Activated CD4-positive, alpha-beta T cell treated with anti-CD3 and anti-CD28 coated beads, Interleukin-2, amount 50 U/mL, for 4 hours (primary cell): ENCODE results near the gene BRIP1.
"Not testable (repeated sequence)": the region's sequence is repeated elsewhere in the genome, so short reads cannot be mapped to it uniquely, and the experiment has no call there.

ENCODE experiments used
- DNase-seq, 2 experiments: peaks; one replicate each; pipeline ENCODE4 v3.0.0-alpha.2; 2020

BRIP1 gene

DNA sequence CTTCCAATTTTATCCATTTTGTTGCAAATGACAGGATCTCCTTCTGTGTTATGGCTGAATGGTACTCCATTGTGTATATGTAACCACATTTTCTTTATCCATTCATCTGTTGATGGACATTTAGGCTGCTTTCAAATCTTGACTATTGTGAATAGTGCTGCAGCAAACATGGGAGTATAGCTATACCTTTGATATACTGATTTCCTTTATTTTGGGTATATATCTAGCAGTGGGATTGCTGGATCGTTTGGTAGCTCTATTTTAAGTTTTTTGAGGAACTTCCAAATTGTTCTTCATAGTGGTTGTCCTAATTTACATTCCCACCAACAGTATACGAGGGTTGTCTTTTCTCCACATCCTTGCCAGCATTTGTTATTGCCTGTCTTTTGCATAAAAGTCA, 67.8 kb downstream of the BRIP1 start:
- no peak for DNase-seq

DNA sequence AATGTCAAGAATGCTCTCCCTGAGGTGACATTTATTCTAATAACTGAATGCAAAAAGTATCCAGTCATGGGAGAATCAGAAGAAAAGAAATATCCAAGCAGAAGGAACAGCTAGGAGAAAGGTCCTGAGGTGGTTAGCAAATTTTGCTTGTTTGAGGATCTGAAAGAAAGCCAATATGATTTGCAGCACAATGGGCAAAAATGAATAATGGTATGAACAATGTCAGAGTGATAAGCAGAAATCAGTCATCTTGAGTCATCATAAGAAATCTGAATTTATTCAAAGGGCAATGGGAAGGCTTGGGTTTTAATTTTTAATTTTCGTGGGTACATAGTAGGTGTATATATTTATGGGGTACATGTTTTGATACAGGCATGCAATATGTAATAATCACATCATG, 68.5 kb downstream of the BRIP1 start:
- DNase-seq, result no peak

DNA sequence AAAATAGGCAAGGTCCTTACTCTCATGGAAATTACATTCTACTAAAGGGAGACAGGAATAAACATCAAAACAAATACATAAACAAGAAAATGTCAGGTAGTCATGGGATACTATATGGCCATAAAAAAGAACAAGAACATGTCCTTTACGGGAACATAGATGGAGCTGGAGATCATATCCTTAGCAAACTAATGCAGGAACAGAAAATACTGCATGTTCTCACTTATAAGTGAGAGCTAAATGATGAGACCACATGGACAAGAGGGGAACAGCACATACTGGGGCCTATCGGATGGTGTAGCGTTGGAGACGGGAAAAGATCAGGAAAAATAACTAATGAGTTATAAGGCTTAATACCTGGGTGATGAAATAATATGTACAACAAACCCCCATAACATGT, 69.1 kb downstream of the BRIP1 start:
- DNase-seq, result no peak

DNA sequence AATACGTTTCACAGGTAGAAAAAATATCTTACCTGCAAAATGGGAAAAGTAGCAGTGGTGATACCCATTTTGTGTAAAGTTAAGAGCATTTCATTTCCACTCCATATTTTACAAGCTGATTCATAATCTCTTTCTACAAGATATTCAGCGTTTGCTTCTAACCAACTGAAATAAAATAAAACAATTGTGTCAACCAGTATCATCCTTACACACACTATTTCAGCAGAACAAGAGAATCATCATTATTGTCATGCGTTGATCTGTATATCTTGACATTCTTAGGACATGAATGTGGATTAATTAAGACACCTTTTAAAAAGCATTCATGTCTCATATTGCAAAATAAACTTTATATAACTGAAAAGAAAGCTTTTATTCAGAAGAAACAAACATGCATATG, 69.8 kb downstream of the BRIP1 start:
- no peak for DNase-seq

DNA sequence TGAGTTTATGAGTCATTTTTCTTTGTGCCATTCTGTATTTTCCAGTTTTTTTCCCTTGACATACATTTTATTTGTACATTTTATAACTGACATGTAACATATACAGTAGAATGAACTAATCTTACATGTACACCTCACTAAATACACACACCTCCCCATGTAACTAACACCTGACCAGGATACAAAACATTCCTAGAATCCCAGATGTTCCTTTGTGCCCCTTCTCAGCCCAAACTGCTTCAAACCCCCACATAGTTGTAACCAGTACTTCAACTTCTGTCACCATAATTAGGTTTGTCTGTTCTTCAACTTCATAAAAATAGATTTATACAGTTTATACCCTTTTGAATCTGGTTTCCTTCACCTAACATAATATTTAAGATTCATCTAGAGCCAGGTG, 73.5 kb downstream of the BRIP1 start:
- no peak for DNase-seq

DNA sequence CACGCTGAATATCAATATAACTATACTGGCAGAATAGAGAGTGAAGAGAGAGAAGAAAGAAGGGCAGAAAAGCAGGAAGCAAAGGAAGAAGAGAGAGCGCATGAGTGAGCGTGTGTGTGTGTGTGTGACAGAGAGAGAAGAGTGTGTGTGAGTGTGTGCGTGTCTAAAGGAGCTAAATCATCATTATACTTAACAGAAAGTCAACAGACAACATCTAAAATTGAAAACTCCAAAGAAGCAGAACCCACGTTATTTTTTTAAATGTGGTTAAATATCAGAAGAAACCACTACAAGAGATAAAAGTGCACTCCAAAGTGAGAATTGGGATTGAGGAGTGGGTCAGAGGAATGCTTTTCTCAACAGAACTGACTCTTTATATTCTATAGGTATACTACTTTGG, 77.2 kb downstream of the BRIP1 start:
- DNase-seq, result no peak

DNA sequence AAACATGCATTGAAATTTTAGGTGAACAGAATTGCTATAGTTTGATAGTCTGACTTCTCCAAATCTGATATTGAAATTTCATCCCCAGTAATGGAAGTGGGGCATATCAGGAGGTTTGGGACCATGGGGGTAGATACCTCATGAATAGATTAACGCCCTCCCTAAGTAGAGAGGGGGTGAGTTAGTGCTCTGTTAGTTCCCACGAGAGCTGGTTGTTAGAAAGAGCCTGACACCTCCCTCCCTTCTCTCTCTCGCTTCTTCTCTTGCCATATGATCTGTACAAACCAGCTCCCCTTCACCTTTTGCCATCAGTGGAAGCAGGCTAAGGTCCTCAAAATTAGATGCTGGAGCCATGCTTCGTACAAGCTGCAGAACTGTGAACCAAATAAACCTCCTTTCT, 78.8 kb downstream of the BRIP1 start:
- no peak for DNase-seq

DNA sequence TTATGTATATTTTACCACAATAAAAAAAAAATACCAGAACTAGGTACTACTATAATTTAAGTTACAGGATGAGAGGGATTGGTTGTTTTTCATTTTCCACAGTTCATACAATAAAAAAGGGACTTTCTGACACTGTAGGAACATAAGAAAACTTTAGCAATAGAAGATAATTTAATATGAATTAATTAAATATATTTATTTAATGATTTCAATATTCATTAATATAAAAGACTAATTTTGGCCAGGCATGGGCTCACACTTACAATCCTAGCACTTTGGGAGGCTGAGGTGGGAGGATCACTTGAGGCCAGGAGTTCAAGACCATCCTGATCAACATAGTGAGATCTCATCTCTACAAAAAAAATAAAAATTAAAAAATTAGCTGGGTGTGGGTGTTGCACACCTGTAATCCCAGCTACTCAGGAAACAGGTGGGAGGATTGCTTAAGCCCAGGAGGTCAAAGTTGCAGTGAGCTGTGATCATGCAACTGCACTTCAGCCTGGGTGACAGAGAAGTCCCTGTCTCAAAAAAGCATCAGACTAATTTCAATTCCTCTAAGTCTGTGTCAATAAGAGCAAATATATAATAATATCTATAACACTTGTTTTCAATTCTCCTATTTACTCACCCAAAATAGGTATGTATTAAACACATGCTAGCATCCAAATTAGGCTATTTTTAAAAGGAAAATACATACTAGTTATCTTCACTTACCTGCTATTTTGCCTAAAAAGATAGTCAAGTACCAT, 79.6 kb downstream of the BRIP1 start:
- DNase-seq, result no peak

DNA sequence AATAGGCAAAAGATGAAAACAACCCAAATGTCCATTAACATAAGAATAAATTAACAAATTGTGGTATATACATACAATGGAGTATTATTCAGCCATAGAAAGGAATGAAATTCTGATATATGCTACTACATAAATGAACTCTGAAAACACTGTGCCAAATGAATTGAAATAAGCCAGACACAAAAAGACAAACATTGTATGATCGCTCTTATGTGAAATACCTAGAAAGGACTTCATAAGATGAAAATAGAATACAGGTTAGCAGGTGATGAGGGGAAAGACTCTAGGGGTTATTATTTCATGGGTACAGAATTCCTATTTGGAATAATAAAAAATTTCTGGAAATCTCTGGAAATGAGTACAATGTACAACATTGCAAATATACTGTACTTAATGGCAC, 80.2 kb downstream of the BRIP1 start:
- DNase-seq, result no peak

DNA sequence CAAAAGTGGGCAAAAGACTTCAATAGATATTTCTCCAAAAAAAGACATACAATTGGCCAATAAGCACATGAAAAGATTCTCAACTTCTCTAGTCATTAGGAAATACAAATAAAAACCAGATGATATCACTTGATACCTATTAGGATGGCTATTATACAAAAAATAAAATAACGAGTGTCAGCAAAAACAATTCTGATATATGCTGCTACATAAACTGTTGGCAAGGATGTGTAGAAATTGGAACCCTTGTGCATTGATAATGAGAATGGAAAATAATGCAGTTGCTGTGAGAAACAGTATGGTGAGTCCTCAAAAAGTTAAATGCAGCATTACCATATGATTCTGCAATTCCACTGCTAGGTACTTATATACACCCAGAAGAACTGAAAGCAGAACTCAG, 80.6 kb downstream of the BRIP1 start:
- no peak for DNase-seq

DNA sequence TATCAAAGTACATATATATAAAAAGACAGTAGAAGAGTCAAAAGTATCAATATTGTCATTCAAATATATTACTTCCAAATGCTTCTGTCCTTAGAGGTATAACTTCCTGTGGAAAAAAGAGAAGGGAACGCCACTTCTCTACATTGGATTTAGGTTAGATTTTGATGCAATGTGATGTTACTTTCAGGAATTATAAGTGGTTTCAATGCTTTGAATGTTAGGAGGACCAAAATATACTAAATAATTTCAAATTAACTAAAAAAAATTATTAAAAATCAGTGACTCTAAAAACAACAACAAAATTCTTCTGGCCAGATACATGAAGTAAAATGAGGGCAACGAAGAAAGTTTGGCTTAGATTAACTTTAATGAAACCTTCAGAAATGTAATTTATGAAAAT, 88.0 kb downstream of the BRIP1 start:
- no peak for DNase-seq

DNA sequence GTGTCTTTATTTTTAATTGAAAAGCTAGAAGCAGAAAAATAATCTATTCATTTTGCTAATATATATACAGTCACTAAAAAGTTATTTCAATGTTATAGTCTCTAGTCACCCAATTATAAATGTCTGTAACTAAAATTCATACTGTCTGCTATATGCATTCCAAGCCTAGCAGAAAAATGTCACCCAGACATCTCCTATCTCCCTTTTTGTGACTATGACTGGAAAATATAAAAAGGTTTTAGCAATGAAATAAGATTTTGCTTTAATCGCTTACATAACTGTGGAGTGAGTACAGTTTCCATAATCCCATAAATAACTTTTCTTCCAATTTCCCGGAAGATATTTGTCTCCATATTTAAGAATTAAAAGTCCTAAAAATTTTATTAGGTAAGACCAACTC, 88.6 kb downstream of the BRIP1 start:
- DNase-seq, result no peak

DNA sequence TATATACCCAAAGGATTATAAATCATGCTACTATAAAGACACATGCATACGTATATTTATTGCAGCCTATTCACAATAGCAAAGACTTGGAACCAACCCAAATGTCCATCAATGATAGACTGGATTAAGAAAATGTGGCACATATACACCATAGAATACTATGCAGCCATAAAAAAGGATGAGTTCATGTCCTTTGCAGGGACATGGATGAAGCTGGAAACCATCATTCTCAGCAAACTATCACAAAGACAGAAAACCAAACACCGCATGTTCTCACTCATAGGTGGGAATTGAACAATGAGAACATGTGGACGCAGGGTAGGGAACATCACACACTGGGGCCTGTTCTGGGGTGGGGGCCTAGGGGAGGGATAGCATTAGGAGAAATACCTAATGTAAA, 89.2 kb downstream of the BRIP1 start:
- DNase-seq, result not testable (repeated sequence)

DNA sequence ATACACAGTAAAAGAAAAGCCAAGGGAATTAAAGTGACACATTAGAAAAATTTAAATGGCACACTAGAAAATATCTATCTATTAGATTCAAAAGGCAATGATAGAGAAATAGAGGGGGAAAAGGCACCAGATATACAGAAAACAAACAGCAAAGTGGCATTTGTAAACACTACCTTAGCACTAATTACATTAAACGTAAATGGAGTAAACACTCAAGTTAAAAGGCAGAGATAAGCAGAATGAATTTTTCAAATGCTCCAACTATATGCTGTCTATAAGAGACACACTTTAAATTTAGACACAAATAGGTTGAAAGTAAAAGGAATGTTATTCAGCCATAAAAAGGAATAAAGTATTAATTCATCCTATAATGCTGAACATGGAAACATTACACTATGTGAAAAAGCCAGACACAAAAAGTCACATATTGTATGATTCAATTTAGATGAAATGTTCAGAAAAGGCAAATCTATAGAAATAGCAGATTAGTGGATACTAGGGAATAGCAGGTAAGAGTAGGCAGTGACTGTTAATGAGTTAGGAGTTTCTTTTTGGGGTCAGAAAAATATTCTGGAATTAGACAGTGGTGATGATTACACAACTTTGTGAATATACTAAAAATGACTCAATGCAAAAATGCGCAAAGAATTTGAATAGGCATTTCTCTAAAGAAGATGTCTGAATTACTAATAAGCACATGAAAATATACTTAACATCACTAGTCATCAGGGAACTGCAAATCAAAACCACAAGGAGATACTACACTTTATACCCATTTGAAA, 92.4 kb downstream of the BRIP1 start:
- no peak for DNase-seq

DNA sequence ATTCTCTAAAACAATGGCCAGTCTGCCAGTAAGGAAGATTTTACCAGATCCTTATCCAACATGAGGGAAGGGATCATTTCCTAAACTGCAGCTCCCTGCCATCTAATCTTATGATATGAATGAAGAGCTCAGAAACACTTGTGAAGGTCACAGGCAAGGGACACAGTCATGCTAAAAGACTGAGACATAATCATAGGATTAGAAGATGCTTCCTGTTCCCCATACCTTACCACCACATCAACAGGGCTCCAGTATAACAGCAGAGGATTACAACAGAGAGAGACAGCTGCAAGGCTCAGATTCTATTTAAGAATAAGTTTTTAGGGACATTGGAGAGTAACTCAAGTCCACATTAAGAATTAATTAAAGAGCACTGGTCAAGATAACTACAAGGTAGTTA, 93.3 kb downstream of the BRIP1 start:
- DNase-seq, result no peak

DNA sequence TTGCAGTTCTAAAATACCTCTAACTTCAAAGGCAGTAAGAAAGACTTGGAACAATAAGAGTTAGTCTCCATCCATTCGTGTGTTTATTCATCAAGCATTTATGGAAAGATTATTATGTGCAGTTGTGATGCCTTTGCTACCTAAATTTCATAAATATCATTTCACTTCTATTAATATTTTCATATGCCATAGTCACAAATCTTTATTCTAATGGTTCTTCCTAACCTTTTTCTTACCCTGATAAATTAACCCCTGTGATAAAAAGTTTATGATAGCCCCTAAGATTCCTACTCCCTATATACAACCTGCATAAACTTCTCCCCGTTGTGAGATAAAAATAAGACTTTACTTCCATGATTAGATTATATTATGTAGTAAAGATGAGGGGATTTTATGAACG, 94.9 kb downstream of the BRIP1 start:
- no peak for DNase-seq

DNA sequence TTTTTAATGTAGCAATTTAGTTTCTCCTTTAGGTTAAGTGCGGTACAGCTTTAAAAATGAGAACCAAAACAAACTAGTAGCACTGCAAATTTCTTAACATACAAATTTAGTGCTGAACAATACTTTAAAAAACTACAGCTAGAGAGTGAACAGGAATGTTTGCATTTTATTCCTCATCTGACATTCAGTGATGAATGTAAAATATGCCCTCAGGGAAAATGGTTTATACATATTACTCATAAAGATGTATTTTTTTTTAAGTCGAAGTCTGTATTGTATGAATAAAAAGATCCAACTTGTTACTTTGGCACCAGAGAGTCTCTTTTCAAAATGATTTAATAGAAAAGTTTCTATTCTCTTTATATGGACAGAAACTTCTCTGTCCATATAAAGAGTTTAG, 96.8 kb downstream of the BRIP1 start:
- DNase-seq, result no peak

DNA sequence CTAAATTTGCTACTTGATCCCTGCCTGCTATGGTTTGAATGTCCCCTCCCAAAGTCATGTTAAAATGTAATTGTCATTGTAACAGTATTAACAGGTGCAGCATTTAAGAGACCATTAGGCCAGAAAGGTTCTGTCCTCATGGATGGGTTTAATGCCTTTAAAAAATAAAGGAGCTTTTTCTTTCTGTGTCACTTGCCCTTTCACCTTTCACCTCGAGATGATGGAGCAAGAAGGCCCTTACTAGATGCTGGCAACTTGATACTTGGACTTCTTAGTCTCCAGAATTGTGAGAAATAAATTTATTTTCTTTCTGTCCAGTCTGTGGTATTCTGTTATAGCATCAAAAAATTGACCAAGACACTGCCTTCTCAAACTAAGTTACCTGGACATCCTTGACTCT, 98.5 kb downstream of the BRIP1 start:
- DNase-seq, result no peak

DNA sequence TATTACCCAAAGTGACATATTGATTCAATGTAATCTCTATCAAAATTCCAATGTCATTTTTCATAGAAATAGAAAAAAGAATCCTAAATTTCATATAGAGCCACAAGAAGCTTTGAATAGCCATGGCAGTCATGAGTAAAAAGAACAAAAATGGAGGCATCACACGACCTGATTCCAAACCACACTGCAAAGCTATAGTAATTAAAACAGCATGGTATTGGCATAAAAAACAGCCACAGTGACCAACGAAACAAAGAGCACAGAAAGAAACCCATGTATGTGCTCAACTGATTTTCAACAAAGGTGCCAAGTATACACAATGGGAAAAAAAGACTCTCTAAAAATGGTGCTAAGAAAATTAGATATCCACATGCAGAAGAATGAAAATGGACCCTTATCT, 101.5 kb downstream of the BRIP1 start:
- DNase-seq, result no peak

DNA sequence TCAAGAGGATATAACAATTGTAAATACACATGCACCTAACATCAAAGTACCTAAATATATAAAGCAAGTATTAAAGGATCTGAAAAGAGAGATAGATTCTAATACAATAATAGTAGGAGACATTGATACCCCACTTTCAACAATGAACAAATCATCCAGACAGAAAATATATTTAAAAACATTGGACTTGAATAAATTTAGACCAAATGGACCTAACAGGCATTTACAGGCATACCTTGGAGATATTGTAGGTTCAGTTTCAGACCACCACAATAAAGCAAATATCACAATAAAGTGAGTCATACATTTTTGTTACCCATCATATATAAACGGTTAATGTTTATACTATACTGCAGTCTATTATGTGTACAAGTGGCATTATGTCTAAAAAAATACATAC, 104.0 kb downstream of the BRIP1 start:
- DNase-seq, result no peak

DNA sequence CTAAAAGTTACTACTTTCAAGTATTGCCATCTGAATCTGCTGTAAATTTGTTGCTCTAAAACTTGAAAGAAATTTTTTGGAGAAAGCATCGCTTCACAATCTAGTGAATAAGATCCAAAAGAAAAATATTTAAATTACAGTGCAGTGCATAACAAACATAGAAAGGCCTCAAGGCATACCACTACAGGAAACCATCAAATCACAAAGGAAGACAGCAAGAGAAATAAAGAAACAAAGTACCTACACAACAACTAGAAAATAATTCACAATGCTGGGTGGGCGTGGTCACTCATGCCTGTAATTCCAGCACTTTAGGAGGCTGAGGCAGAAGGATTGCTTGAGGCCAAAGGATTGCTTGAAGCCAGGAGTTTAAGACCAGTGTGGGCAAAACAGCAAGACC, 104.9 kb downstream of the BRIP1 start:
- no peak for DNase-seq

DNA sequence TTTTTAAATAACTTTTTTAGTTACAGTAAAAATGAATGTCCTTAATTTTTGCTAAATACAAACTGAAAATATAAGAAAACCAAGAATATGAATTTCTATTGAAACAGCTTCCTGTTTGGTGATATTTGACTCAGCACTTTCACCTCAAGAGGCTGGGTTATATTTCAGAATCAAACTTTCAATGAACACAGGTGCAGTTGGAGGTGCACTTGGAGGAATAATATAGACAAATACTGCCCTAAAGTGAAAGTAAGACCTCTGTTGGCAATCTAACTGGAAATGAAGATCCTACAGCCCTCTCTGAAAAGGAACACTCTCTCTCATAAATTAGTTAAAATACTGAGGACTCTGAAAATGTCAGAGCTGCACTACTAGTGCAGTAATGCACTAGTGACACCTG, 106.2 kb downstream of the BRIP1 start:
- no peak for DNase-seq

DNA sequence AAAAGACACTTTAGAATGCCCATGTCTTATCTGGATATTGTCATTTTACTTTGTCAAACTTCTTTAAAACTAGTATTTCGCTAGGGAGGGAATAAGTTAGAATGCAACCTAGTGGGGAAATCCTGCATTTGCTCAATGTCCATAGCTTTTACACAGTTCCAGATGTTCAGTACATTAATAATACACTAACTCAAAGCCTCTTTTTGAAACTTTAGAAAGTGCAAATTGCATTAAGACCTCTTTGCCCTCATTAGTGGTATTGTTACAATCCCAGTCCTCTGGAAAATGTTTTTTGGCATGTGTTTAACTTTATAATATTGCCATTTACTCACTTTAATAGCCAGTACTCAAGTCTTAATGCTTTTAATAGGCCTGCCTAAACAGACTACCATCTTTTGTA, 106.8 kb downstream of the BRIP1 start:
- no peak for DNase-seq

DNA sequence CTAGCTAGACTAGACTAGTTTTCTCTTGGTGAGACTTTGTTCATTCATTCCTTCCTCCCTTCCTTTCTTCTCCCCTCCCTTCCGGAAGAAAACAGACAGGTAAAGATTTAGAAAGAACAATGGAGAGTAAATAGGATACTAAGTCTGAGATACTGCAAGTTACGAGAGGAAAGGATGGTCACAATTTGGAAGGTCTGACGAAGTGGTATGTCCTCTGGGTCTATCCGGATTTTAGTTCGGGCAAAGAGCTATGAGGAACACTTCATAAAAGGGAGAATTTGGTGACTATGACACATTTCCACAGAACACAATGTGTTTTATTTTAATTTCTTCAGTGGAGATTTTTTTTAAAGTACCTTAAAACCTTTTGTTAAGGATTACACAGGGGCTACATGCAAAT, 107.7 kb downstream of the BRIP1 start:
- DNase-seq, result no peak

DNA sequence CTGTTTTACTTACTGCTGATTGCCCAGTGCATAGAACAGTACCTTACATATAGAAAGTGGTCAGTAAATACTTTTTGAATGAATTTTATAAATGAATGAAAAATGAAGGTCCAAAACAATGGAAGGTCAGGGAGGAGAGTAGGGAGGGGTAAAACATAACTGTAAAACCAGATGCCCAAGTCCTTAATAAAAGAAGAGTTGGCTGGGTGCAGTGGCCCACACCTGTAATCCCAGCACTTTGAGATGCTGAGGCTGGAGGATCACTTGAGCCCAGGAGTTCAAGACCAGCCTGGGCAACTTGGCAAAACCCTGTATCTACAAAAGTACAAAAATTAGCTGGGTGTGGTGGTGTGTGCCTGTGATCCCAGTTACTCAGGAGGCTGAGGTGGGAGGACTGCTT, 108.2 kb downstream of the BRIP1 start:
- no peak for DNase-seq
